NCI-H2029 treated with DMSO at 0.1 percent for 48 hours (cell line): ENCODE data around the gene FHOD1.

Experiments
- DNase-seq: peaks from one replicate; lab custom pipeline; 2025; lab: John Stamatoyannopoulos, UW

Gene FHOD1

GRCh38 chr16:67277294-67277998 lies 30.2 kb upstream of the FHOD1 start:
- no peak for DNase-seq

GRCh38 chr16:67275321-67275720 lies 28.0 kb upstream of the FHOD1 start:
- DNase-seq = no peak

GRCh38 chr16:67271446-67271845 lies 24.2 kb upstream of the FHOD1 start:
- no peak for DNase-seq

GRCh38 chr16:67270931-67271338 lies 23.7 kb upstream of the FHOD1 start:
- no peak for DNase-seq

- DNase-seq = no peak
Observed at GRCh38 chr16:67269766-67270165, 22.5 kb upstream of the FHOD1 start.

GRCh38 chr16:67268136-67268579 lies 20.9 kb upstream of the FHOD1 start:
- no peak for DNase-seq

GRCh38 chr16:67265834-67266233 lies 18.6 kb upstream of the FHOD1 start:
- DNase-seq = no peak

GRCh38 chr16:67264866-67265265 lies 17.6 kb upstream of the FHOD1 start:
- no peak for DNase-seq

GRCh38 chr16:67264277-67264676 lies 17.0 kb upstream of the FHOD1 start:
- DNase-seq = no peak

GRCh38 chr16:67263201-67263600 lies 15.9 kb upstream of the FHOD1 start:
- no peak for DNase-seq

- no peak for DNase-seq
Observed at GRCh38 chr16:67260426-67261063, 13.3 kb upstream of the FHOD1 start.

- no peak for DNase-seq
Observed at GRCh38 chr16:67259705-67260104, 12.4 kb upstream of the FHOD1 start.

GRCh38 chr16:67258161-67258835 lies 11.0 kb upstream of the FHOD1 start:
- DNase-seq = no peak

- DNase-seq = no peak
Observed at GRCh38 chr16:67257486-67258160, 10.3 kb upstream of the FHOD1 start.

GRCh38 chr16:67256701-67257230 lies 9.5 kb upstream of the FHOD1 start:
- DNase-seq = no peak

- DNase-seq = no peak
Observed at GRCh38 chr16:67255553-67256221, 8.4 kb upstream of the FHOD1 start.

GRCh38 chr16:67254801-67255552 lies 7.7 kb upstream of the FHOD1 start:
- no peak for DNase-seq

GRCh38 chr16:67252609-67253497 lies 5.6 kb upstream of the FHOD1 start:
- no peak for DNase-seq

- no peak for DNase-seq
Observed at GRCh38 chr16:67250045-67250327, 2.7 kb upstream of the FHOD1 start.
